Small intestine (tissue), 4 donors: ENCODE data around the gene LRSAM1. TPM values are rescaled to one million over a fixed set of nuclear protein-coding genes. Genes with fewer than 3 reads are reported as not detected.

Experiments used
- polyA plus RNA-seq, 4 donors: library from polyadenylated mRNA; stranded (reverse) in 3 of 4; unstranded in 1 of 4; fragments of 200-250 nt in 3 of 4; fragments of 120-200 nt in 1 of 4; gene quantifications; one replicate each; pipeline versions ENCODE4 v1.2.1 to v1.2.3, GENCODE V29; 2013
- donor health status: healthy with polysubstance abuse.
- donor health status: Bipolar disorder and iron deficiency.
- donor health status: healthy.

The LRSAM1 gene
- polyA plus RNA-seq, 4 donors, result 12.8 to 22.8 (median 18.2) TPM

Other genes with a start within 250 kb of the LRSAM1 start
- 10 to 100 TPM in 1 of 4 donors, 1 to 10 TPM in 3; 1.6 to 11.3 (median 3.5) TPM for gene GARNL3, start 186.7 kb upstream of the LRSAM1 start, polyA plus RNA-seq
- gene SLC2A8, start 54.3 kb upstream of the LRSAM1 start, polyA plus RNA-seq, result 10 to 100 TPM; 17.2 to 62.1 (median 20.7) TPM
- 1 to 10 TPM; 2.4 to 5.8 (median 3.3) TPM for gene ZNF79, start 27.1 kb upstream of the LRSAM1 start, polyA plus RNA-seq
- gene RPL12, start 104 bp upstream of the LRSAM1 start, polyA plus RNA-seq, result 1,000 to 10,000 TPM; 2,018 to 3,950 (median 3,023) TPM
- 10 to 100 TPM in 2 of 4 donors, 1 to 10 TPM in 1, under 1 TPM in 1; 0.89 to 16.4 (median 8.1) TPM for gene STXBP1, start 160.8 kb downstream of the LRSAM1 start, polyA plus RNA-seq